Effector memory CD8-positive, alpha-beta T cell (primary cell): ENCODE data around the gene DNAJB8.

Source experiments
- ATAC-seq: fragments of 150-1000 bp; cut with Tn5 transposase; replicated peaks from 2 replicates; pipeline ENCODE4 v1.10.0; 2021; ENCODE audit warnings: mild to moderate bottlenecking, moderate library complexity
- DNase-seq, 3 experiments: peaks; one replicate each; pipeline ENCODE4 v3.0.0; 2021
- H3K27ac Mint-ChIP-seq, 2 donors: one replicate each; pipeline ENCODE4 v1.8.0; 2022; ENCODE audit warnings: mild to moderate bottlenecking in 2 of 2, mixed read lengths in 2 of 2, moderate library complexity in 2 of 2
- H3K27me3 Mint-ChIP-seq, 2 donors: one replicate each; pipeline ENCODE4 v1.8.0; 2022; ENCODE audit warnings: mixed read lengths in 2 of 2
- H3K36me3 Mint-ChIP-seq: one replicate; pipeline ENCODE4 v1.8.0; 2022; ENCODE audit warnings: mild to moderate bottlenecking, moderate library complexity, mixed read lengths; ENCODE audit not compliant: insufficient read depth
- H3K4me1 Mint-ChIP-seq, 2 donors: one replicate each; pipeline ENCODE4 v1.8.0; 2022; ENCODE audit warnings: low read depth in 2 of 2, mixed read lengths in 2 of 2
- H3K4me3 Mint-ChIP-seq, 2 donors: one replicate each; pipeline ENCODE4 v1.8.0; 2022; ENCODE audit warnings: mild to moderate bottlenecking in 2 of 2, mixed read lengths in 2 of 2, moderate library complexity in 2 of 2
- H3K9me3 Mint-ChIP-seq, 2 donors: one replicate each; pipeline ENCODE4 v1.8.0; 2022; ENCODE audit warnings: mixed read lengths in 2 of 2

The DNAJB8 gene

DNA sequence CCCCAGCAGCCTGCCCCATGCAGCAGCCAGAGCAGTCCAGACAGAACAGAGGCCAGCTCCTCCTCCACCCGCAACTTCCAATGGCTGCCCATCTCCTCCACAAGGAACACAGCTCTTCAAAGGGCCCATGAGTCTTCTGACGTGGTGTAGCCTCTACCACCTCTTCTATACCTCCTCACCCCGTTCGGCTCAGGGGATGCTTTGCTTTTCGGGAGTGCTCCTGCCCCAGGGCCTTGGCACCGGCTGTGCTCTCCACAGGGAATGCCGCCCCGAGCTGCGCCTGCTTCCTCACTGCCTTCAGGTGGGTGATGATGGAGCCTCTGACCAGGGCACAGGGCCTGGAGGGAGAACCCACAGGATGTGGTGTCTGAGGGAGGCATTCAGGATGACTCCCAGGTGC, 14.6 kb downstream of the DNAJB8 start:
- Mint-ChIP-seq H3K9me3 (peaks cover 0 to 2% of the 10 kb centered on the region in 2 donors), H3K4me3 (no peak overlapping the region), H3K27me3 (peaks cover 37 to 63% of the 10 kb centered on the region in 2 donors), H3K4me1 (peaks cover 13% of the 10 kb centered on the region in 2 donors), H3K36me3 (no peaks in the 10 kb centered on the region), H3K27ac (no peak overlapping the region)
- no peak for ATAC-seq
- DNase-seq = no peak

DNA sequence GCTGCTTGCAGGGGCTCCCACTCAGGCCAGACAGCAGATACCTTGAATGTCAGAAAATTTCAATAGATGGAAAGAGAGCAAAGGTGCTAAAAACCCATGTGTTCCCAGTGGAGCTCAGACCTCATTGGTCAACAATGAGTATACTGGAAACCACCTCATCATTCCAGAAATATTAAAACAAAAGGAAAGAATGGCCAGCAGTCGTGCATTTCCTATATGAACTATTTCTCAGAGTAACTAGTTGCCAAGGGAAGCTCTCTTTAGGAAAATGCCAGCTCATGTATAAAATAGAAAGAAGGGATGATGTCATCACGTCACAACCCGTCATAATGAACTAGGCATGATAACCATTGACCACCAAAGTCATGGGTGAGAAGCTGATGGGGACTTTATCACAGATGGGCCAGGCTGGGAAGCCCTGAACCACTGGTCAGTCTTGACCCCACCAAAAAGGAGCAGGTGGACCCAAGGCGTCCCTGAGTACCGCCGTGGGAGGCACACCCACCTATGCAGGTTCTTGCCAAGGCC, 17.5 kb downstream of the DNAJB8 start:
- DNase-seq (no peak), ATAC-seq (no peak)
- H3K9me3 Mint-ChIP-seq = peaks cover 3 to 17% of the 10 kb centered on the region in 2 donors
- H3K36me3 Mint-ChIP-seq = peaks cover 4% of the 10 kb centered on the region
- H3K27me3 Mint-ChIP-seq = peaks cover 13 to 37% of the 10 kb centered on the region in 2 donors
- H3K27ac Mint-ChIP-seq = peak overlapping the region; percentile 14 to 17
- H3K4me3 Mint-ChIP-seq = peak overlapping the region in 1 of 2 donors; percentile 28
- H3K4me1 Mint-ChIP-seq = peaks cover 11 to 13% of the 10 kb centered on the region in 2 donors

DNA sequence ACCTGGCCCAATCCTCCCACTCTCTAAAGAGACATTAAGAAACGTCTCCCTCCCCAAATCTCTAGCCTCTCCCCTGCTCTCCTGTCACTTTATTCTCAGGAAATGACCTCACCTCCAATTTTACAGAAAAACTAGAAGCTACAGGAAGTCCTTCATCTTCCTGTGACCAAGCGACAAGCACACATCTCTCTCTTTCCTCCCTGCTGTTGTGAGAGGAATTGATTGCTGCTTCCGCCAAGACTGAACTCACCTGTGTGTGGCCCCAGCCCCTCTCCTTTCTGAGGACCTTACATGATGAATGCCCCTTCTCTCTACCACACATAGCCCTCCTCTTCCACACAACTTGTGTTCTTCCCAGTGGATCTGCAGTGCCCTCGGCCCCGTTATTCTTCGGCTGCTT, 18.2 kb downstream of the DNAJB8 start:
- DNase-seq (no peak), ATAC-seq (peak; percentile 37)
- Mint-ChIP-seq H3K36me3 (peaks cover 4% of the 10 kb centered on the region), H3K4me3 (peak overlapping the region in 1 of 2 donors; percentile 28), H3K9me3 (peaks cover 3 to 17% of the 10 kb centered on the region in 2 donors), H3K27ac (peak overlapping the region; percentile 14 to 17), H3K27me3 (peaks cover 8 to 30% of the 10 kb centered on the region in 2 donors), H3K4me1 (peaks cover 8 to 13% of the 10 kb centered on the region in 2 donors)

- DNase-seq (no peak), ATAC-seq (no peak)
- H3K27me3 Mint-ChIP-seq = peaks cover 12 to 39% of the 10 kb centered on the region in 2 donors
- no peak overlapping the region for H3K27ac Mint-ChIP-seq
- H3K36me3 Mint-ChIP-seq = peaks cover 4% of the 10 kb centered on the region
- no peak overlapping the region for H3K4me3 Mint-ChIP-seq
- peaks cover 8 to 13% of the 10 kb centered on the region in 2 donors for H3K4me1 Mint-ChIP-seq
- H3K9me3 Mint-ChIP-seq = peaks cover 3 to 17% of the 10 kb centered on the region in 2 donors
Measured at GRCh38 chr3:128447561-128448013, 19.1 kb downstream of the DNAJB8 start.

- Mint-ChIP-seq H3K9me3 (peaks cover 3 to 17% of the 10 kb centered on the region in 2 donors), H3K36me3 (peaks cover 4% of the 10 kb centered on the region), H3K4me1 (peaks cover 8 to 13% of the 10 kb centered on the region in 2 donors), H3K27ac (no peak overlapping the region), H3K27me3 (peaks cover 12 to 36% of the 10 kb centered on the region in 2 donors), H3K4me3 (no peak overlapping the region)
- DNase-seq = no peak
- ATAC-seq = no peak
Measured at GRCh38 chr3:128446821-128447220, 19.9 kb downstream of the DNAJB8 start.

DNA sequence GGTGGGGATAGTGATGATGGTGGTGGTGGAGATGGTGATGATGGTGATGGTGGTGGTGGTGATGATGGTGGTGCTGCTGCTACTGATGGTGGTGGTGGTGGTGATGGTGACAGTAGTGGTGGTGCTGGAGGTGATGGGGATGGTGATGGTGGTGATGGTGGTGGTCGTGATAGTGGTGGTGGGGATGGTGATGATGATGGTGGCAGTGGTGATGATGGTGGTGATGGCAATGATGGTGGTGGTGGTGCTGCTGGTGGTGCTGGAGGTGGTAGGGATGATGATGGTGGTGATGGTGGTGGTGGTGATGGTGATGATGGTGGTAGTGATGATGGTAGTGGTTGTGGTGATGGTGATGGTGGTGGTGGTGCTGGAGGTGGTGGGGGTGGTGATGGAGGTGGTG, 21.3 kb downstream of the DNAJB8 start:
- ATAC-seq (no peak), DNase-seq (no peak)
- H3K27me3 Mint-ChIP-seq = peaks cover 9 to 35% of the 10 kb centered on the region in 2 donors
- H3K4me3 Mint-ChIP-seq = no peak overlapping the region
- peaks cover 8 to 12% of the 10 kb centered on the region in 2 donors for H3K4me1 Mint-ChIP-seq
- peaks cover 7% of the 10 kb centered on the region for H3K36me3 Mint-ChIP-seq
- H3K27ac Mint-ChIP-seq = no peak overlapping the region
- H3K9me3 Mint-ChIP-seq = peaks cover 3 to 17% of the 10 kb centered on the region in 2 donors

DNA sequence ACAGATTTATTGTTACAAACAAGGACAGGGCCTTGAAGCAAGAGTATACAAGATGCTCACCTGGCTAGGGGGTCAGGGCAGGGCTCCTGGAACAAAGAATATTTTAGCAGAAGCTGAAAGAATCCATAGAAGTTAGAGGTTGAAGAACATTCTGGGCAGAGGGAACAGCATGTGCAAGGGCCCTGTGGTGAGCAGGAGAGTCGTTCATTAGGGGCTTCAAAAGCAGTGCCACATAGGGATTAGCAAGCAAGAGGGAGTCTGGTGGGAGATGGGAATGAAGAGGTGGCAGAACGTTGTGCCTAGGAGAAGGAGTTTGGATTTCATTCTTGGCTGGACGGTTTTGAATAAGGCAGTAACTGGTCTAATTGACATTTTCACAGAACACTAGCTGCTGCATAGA, 22.9 kb downstream of the DNAJB8 start:
- no peak overlapping the region for H3K27ac Mint-ChIP-seq
- H3K4me3 Mint-ChIP-seq = no peak overlapping the region
- peaks cover 7% of the 10 kb centered on the region for H3K36me3 Mint-ChIP-seq
- H3K4me1 Mint-ChIP-seq = peaks cover 5% of the 10 kb centered on the region in 2 donors
- ATAC-seq = no peak
- no peak for DNase-seq
- peaks cover 3 to 17% of the 10 kb centered on the region in 2 donors for H3K9me3 Mint-ChIP-seq
- H3K27me3 Mint-ChIP-seq = peaks cover 20 to 44% of the 10 kb centered on the region in 2 donors

- no peak overlapping the region for H3K4me3 Mint-ChIP-seq
- H3K27me3 Mint-ChIP-seq = peaks cover 25 to 49% of the 10 kb centered on the region in 2 donors
- H3K36me3 Mint-ChIP-seq = peaks cover 7% of the 10 kb centered on the region
- no peak overlapping the region for H3K27ac Mint-ChIP-seq
- H3K4me1 Mint-ChIP-seq = no peaks in the 10 kb centered on the region
- H3K9me3 Mint-ChIP-seq = peaks cover 3 to 17% of the 10 kb centered on the region in 2 donors
- no peak for DNase-seq
- ATAC-seq = no peak
Measured at GRCh38 chr3:128442949-128443348, 23.7 kb downstream of the DNAJB8 start.

DNA sequence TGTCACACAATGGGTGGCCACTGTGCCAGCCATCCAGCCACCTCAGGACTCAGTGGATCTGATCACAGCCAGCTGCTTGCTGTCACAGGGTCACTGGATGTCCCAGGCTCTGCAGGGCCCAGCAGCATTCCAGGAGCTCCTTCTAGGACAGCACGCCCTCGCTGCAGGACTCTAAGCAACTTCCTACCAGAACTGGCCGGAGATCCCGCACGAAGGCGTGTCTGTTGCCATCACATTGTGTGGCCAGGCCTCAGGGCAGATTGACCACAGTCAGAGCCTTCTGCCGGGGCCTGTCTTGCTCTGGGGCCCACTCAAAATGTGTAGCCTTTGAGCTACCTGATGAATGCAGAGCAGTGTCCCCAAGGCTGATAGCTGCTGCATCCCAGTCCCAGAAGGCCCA, 24.6 kb downstream of the DNAJB8 start:
- peaks cover 25 to 50% of the 10 kb centered on the region in 2 donors for H3K27me3 Mint-ChIP-seq
- no peak overlapping the region for H3K4me3 Mint-ChIP-seq
- no peak for ATAC-seq

DNA sequence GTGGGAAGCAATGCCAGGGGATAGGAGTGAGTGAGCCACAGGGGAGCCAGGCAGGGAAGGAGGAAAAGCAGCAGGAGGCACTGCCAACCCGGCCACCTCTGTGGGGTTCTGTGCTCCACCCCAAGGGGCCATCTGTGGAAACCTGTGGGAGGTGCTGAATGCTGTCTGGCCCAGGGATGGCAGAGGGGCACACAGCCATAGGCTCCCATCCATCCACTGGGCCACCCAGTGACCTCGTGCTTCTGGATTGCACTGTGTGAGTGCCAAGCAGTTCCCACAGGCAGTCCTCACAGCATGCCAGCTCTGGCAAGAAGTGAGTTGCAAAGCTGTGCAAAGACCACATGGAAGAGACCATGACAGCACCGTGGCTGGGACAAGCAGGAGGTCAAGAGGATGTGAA, 27.5 kb downstream of the DNAJB8 start:
- no peak for ATAC-seq
- H3K27me3 Mint-ChIP-seq = peaks cover 25 to 72% of the 10 kb centered on the region in 2 donors

More for the DNA sequence above, 24.6 kb downstream of the DNAJB8 start:
- DNase-seq = no peak
- Mint-ChIP-seq H3K4me1 (no peaks in the 10 kb centered on the region), H3K9me3 (peaks cover under 1 to 17% of the 10 kb centered on the region in 2 donors), H3K36me3 (peaks cover 7% of the 10 kb centered on the region), H3K27ac (no peak overlapping the region)

GRCh38 chr3:128438488-128439072, 28.1 kb downstream of the DNAJB8 start:
- peaks cover 28 to 77% of the 10 kb centered on the region in 2 donors for H3K27me3 Mint-ChIP-seq
- no peaks in the 10 kb centered on the region for H3K9me3 Mint-ChIP-seq
- no peaks in the 10 kb centered on the region for H3K4me1 Mint-ChIP-seq
- no peak overlapping the region for H3K27ac Mint-ChIP-seq
- H3K36me3 Mint-ChIP-seq = peaks cover 3% of the 10 kb centered on the region
- H3K4me3 Mint-ChIP-seq = no peak overlapping the region
- DNase-seq (no peak), ATAC-seq (no peak)

More for the DNA sequence above, 27.5 kb downstream of the DNAJB8 start:
- Mint-ChIP-seq H3K4me1 (no peaks in the 10 kb centered on the region), H3K4me3 (no peak overlapping the region), H3K36me3 (peaks cover 3% of the 10 kb centered on the region), H3K9me3 (no peaks in the 10 kb centered on the region), H3K27ac (no peak overlapping the region)
- DNase-seq = no peak

GRCh38 chr3:128436214-128436613, 30.5 kb downstream of the DNAJB8 start:
- Mint-ChIP-seq H3K4me1 (peaks cover 0 to 10% of the 10 kb centered on the region in 2 donors), H3K4me3 (no peak overlapping the region), H3K36me3 (peaks cover 8% of the 10 kb centered on the region), H3K9me3 (no peaks in the 10 kb centered on the region), H3K27ac (no peak overlapping the region), H3K27me3 (peaks cover 38 to 79% of the 10 kb centered on the region in 2 donors)
- DNase-seq = no peak
- ATAC-seq = no peak

DNA sequence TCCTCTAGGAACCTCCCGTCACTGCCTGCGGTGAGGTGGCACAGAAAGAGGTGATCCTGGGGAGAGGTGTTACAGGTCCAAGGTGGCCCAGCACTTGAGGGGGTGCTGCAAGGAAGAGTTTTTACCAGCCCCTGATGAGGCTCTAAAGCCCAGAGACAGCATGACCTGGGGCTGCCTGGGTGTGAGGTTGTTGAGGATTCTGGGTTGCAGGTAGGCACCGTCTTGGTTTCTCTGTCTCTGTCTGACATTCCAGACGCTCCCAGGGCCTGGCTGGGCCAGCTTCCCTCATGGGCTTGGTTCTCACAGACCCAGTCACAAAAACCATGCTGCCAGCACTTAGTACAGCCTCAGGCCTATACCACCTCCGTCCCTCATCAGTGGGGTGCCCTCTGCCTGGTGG, 31.1 kb downstream of the DNAJB8 start:
- Mint-ChIP-seq H3K4me3 (no peak overlapping the region), H3K4me1 (peaks cover 0 to 10% of the 10 kb centered on the region in 2 donors), H3K36me3 (peaks cover 8% of the 10 kb centered on the region), H3K27ac (no peak overlapping the region), H3K27me3 (peaks cover 44 to 80% of the 10 kb centered on the region in 2 donors), H3K9me3 (no peaks in the 10 kb centered on the region)
- DNase-seq (no peak), ATAC-seq (no peak)

- DNase-seq (no peak), ATAC-seq (no peak)
- peaks cover 8% of the 10 kb centered on the region for H3K36me3 Mint-ChIP-seq
- H3K4me1 Mint-ChIP-seq = peaks cover 0 to 10% of the 10 kb centered on the region in 2 donors
- no peaks in the 10 kb centered on the region for H3K9me3 Mint-ChIP-seq
- peaks cover 49 to 80% of the 10 kb centered on the region in 2 donors for H3K27me3 Mint-ChIP-seq
- H3K4me3 Mint-ChIP-seq = no peak overlapping the region
- H3K27ac Mint-ChIP-seq = no peak overlapping the region
Measured at GRCh38 chr3:128435058-128435457, 31.6 kb downstream of the DNAJB8 start.
